ENCODE data around the gene SCML1. TPM values are rescaled to one million over a fixed set of nuclear protein-coding genes. Genes with fewer than 3 reads are reported as not detected.

SCML1 gene
- total RNA-seq, 2 experiments from 2014 or later = 0.99 to 1.8 TPM

DNA sequence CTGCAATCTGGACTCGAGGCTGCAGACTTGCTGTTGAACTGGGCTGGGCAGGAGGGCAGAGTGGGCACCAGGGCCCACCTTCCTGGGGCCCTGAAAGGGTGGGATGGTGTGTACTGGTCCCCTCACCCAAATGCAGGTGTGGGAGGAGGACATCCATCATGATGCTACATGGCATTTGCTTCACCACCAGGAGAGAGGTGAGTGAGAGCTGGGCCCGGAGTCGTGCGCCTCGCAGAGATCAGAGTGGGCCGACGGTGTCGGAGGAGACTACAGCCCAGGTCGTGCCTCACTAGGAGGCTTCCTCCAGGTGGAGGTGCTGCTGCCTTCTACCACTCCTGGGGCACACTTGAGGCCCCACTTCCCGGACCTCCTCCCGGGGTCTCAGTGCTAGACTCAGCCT is 50.3 kb downstream of the SCML1 start:
- ChIA-PET POLR2A (no interaction called here), CTCF (no interaction called here)

DNA sequence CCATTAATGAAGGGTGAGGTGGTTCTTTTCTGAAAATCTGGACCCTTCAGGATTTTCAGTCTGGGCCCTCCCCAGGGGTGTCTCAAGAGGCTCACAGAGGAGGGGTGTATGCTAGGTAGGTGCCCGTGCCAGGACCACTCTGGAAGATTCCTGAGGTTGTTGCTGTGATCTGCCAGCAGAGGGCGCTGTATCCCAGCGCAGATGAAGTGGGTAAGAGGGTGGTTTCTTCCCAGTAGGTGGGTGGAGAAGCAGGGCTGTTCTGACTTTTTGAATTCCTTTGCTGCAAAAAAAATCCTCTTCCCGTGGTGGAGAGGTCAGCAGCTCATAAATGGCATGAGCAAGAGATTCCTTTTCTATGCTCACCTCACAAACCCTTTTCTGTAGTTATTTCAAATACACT is 51.1 kb downstream of the SCML1 start:
- ChIA-PET CTCF (no interaction called here), POLR2A (no interaction called here)

DNA sequence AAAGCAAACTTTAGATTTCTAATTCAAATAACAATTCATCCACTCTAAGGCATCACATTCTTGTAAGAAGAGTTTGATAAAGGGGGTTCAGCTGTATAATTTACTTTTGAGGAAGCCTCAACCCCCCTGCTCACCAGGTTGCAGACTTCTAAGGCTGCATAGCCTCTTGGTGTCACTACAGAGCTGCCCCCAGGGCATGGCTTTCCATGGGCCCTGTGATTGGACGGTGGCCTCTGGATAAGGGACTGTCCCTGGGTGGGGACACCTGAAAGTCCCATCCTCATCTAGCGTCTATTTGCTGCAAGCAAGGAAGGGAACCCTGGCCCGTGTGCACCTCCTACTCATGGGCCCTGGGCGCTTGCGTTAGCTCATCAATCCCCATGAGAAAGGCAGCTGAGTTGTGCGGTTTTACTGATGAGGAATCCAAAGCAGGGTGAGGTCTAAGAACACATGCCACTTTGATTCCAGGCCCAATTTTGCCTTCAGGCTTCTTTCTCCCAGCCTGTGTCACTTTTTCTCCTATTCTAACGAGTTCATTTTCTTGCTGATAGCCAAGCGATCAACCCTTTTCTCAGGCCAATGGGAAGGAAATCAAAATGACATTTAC is 51.8 kb downstream of the SCML1 start:
- CTCF ChIA-PET = no interaction called here
- POLR2A ChIA-PET = no interaction called here

DNA sequence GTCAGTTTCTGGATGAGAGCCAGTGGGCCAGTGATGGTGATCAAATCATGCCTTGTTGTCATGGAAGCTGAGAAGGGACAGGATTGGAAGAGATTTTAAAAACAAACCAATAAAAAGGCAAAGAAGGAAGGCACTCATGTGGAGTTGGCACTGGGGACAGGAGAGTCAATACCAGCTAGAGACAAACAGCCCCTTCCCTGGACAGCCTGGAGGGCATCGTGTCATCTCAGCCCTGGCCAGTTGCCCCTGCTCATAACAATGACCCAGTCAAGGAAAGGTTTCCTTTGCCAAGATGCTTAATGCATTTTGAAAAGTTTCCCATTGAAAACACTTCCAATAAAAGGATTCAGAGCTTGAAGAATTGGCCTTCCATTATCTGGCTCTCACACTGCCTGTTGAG is 55.5 kb downstream of the SCML1 start:
- CTCF ChIA-PET = no interaction called here
- POLR2A ChIA-PET = no interaction called here

DNA sequence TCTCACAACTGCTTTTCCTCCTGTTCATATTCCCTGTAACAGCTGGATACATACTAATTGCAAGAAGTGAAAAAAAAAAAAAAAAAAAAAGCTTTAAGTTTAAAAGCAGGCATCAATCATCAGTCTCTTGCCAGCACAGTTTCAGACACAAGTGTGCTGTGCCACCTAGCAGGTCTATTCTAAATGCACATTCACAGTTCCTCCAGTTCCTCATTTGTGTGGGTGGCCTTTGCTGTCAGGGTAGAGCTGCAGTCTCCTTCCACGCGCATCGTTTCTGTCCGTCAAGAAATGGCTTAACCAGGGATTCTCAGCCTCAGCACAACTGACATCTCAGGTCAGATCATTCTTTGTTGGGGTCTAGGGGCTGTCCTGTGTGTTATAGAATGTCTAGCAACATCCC is 61.6 kb downstream of the SCML1 start:
- POLR2A ChIA-PET = no interaction called here
- CTCF ChIA-PET = no interaction called here

DNA sequence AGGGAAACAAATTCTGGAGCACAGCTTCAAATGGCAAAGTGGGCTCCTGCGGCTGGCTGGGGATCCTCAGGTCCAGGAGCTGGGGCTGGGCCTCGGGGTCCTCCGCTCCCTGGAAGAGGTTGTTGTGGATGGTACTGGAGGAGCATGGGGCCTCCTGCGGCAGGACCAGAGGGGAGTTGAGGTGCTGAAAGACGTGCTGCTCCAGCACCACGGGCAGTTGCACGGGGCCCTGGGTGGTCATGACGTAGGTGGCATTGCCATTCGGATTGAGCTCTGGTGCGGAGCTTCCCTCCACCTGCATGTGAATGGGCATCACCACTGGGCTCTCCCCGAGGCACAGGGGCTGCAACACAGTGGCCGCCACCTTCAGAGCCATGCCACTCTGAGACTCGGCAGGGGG is 64.1 kb downstream of the SCML1 start:
- ChIA-PET CTCF (no interaction called here), POLR2A (no interaction called here)

DNA sequence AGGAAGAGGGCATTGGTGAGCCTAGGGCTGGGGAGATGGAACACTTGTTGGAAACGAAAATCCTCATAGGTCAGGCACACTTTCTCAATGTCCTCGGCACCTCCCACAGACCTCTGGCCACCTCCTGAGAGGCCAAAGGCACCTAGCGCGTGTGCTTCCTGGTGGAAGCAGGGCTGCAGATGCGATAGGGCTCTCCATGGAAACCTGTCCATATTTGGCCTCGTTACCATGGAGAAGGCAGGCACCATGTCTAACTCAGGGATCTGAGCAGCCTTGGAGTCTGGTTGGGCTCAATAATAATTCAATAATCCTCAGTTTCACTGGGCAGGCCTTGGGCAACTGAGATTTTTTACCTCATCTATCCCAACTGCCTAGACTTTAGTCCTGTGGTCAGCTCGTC is 65.5 kb downstream of the SCML1 start:
- ChIA-PET CTCF (no interaction called here), POLR2A (no interaction called here)

DNA sequence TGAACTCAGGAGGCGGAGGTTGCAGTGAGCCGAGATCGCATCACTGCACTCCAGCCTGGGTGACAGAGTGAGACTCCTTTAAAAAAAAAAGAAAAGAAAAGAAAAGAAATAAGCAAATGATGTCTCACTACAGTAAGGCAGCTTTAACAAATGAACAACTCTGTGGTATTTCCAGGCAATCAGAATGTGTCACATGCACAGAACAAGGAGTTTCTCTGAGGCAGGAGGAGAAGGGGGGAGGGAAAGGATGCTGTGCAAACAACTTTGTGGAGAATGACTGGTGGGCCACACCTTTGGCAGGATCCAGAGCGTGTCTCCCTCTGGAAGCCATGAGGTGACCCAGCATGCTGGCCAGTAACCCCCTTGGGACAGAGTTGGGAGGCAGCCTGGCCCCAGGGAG is 66.2 kb downstream of the SCML1 start:
- POLR2A ChIA-PET = no interaction called here
- CTCF ChIA-PET = no interaction called here

Other genes starting within 250 kb of the SCML1 start
- gene RAI2, start 123.8 kb downstream of the SCML1 start, total RNA-seq = under 1 TPM; 0.57 to 0.71 TPM

Measured in activated CD8-positive, alpha-beta memory T cell treated with anti-CD3 and anti-CD28 coated beads for 36 hours (primary cell).